Ammon's horn (tissue), 1 donor: ENCODE data around the gene SRF.

Experiments
- DNase-seq: peaks from one replicate; pipeline ENCODE4 v3.0.0-alpha.2; 2016; ENCODE audit warnings: low spot score

Gene SRF

GRCh38 chr6:43147691-43148477 lies 23.2 kb upstream of the SRF start:
- DNase-seq = no peak

DNA sequence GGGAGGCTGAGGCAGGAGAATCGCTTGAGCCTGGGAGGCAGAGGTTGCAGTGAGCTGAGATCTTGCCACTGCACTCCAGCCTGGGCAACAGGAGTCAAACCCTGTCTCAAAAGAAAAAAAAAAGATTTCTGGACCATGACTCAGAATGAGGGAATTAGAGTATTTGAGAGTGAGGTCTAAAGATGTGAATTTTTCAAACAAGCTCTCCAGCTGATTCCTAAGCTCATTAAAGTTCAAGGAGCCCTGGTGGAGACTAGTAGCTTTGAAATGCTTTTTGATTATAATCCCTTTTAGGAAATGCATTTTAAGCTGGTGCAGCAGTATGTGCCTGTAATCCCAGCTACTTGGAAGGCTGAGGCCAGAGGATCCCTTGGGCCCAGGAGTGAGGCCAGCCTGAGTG lies 21.8 kb upstream of the SRF start:
- no peak for DNase-seq

DNA sequence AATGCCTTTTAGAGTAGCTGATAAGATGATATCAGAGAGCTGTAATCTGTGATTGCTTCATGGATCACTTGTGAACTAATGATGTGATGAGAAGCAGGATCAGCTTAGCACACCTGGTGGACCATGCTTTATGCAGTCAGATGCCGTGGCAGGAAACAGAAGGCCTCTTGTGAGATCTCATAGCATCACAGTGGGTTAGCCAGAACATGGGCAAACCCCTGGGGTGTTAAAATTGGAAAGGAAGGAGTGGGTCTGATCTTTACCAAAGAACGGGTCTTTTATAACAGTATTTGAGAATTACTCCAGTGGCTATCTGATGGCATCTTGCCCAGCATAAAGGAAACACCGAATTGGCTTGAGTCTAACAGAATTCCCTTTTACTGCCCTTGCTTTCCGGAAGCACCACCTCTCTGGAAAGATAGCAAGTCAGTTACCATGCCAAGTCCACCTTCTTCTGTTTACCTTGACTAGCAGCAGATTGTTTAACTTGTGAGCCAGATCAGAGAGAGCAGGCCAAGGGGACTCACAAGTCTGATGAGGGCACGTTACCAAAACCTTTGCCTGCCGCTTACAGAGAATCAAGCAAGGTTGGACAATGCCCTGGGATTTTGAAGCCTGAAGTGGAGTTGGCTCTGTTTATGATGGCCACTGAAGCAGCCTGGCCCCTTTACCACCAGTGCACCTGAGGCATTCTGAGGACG lies 20.9 kb upstream of the SRF start:
- DNase-seq = no peak

GRCh38 chr6:43159599-43159998 lies 11.5 kb upstream of the SRF start:
- no peak for DNase-seq

- DNase-seq = no peak
Observed at GRCh38 chr6:43163899-43164298, 7.2 kb upstream of the SRF start.

GRCh38 chr6:43170417-43170930 lies 595 bp upstream of the SRF start:
- DNase-seq = peak; percentile 21

DNA sequence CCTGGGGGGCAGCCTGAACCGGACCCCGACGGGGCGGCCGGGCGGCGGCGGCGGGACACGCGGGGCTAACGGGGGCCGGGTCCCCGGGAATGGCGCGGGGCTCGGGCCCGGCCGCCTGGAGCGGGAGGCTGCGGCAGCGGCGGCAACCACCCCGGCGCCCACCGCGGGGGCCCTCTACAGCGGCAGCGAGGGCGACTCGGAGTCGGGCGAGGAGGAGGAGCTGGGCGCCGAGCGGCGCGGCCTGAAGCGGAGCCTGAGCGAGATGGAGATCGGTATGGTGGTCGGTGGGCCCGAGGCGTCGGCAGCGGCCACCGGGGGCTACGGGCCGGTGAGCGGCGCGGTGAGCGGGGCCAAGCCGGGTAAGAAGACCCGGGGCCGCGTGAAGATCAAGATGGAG lies 636 bp downstream of the SRF start:
- peak; percentile 26 for DNase-seq

- peak; percentile 49 for DNase-seq
Observed at GRCh38 chr6:43172104-43173007, 1.3 kb downstream of the SRF start.

DNA sequence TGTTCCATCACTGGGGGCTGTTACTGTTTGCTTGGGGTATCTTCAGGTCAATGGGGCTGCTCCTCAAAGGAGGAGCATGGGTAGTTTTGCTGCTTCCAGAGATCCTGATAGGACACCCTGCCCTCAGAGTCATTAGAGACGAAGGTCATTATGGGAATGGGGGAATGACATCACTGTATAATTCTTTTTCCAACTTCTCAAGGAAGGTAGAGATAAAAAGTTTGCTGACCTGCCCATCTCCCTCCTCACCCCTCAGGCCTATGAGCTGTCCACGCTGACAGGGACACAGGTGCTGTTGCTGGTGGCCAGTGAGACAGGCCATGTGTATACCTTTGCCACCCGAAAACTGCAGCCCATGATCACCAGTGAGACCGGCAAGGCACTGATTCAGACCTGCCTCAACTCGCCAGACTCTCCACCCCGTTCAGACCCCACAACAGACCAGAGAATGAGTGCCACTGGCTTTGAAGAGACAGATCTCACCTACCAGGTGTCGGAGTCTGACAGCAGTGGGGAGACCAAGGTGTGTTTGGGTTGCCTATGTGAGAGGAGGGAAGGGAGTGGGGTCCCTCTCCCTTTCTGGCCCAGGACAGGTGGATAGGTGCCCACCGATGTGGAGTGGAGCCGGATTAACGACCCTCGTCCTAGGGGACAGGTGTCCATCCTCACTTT lies 2.7 kb downstream of the SRF start:
- peak; percentile 28 for DNase-seq

DNA sequence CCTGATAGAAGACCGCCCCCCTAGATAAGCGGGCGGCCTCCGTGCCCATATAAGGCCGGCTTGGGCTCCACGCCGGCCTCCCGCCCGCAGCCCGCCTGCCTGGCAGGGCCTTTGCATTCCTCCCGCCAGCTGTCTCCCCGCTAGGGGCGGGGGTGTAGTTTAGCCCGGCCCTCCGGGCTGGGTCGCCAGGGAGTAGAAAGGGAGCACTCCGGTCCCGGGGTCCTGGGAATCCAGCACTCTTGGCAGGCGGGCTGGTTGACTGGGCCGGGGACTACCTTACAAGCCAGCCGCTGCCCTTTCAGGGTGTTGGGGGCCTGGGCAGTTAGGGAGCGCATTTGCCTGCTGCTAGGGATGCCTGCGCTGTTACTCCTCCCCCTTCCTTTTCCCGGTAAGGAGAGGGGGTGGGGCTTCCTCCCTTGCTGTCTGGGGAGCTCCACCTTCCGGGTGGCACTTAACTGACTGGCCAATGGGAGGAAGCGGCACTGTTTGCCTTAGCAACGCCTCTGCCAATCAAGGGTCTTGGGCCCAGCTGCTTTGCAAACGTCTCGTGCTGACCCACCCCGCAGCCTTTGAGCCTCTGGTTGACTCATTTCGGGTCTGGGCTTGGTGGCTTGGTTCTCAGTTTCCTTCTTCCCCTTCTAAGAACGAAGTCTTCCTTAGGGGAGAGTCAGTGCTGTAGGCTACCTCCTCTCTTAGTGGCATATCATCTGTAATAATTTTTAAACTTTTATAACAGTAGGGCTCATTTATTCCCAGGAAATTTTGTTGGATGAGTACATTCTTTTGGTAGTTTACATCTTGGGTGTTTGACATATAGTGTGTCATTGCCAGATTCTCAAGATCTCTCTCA lies 3.4 kb downstream of the SRF start:
- peak; percentile 99 for DNase-seq

DNA sequence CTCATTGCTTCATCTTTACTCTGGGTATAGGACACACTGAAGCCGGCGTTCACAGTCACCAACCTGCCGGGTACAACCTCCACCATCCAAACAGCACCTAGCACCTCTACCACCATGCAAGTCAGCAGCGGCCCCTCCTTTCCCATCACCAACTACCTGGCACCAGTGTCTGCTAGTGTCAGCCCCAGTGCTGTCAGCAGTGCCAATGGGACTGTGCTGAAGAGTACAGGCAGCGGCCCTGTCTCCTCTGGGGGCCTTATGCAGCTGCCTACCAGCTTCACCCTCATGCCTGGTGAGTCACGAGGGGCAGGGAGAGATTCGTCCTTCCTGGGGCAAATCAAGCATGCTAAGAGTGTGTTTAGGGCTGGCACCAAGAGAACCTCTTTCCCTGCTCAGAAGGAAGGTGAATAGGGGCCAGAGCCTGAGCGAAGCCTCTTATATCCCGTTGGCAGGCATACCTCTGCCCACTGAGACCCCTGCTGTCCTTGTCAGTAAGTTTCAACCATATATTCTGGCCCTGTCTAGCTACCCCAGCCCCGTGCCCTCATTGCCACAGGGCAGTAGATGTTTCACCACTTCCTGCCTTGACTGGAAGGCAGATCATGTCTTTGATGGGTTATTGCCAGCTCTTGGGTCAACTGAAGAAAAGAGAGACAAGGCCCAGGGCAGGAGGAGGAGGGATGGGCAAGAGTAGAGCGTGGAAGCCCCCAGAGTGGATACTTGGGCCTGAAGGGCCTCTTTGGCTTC lies 4.8 kb downstream of the SRF start:
- DNase-seq = no peak

DNA sequence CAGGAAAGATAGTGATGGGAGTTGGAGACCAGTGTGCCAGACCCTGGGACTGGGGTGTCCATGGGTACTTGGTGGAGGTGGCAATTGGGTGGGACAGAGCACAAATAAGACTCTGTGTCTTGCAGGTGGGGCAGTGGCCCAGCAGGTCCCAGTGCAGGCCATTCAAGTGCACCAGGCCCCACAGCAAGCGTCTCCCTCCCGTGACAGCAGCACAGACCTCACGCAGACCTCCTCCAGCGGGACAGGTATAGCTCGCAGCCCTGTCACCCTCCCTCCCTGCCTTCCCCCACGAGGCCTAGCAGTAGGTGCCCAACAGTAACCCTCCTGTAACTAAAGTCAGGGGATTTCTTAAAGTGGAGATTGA lies 5.3 kb downstream of the SRF start:
- no peak for DNase-seq

DNA sequence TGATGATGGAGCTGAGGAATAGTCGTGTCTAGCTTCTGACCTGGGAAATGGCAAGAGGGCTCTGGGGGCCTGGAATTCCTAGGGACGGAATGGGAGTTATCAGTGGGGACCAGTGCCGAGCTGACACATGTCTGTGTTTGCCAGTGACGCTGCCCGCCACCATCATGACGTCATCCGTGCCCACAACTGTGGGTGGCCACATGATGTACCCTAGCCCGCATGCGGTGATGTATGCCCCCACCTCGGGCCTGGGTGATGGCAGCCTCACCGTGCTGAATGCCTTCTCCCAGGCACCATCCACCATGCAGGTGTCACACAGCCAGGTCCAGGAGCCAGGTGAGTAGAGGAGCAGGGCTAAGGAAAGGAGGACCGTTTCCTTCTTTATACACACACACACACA lies 7.1 kb downstream of the SRF start:
- DNase-seq = no peak

GRCh38 chr6:43178951-43179830 lies 8.1 kb downstream of the SRF start:
- DNase-seq = no peak

DNA sequence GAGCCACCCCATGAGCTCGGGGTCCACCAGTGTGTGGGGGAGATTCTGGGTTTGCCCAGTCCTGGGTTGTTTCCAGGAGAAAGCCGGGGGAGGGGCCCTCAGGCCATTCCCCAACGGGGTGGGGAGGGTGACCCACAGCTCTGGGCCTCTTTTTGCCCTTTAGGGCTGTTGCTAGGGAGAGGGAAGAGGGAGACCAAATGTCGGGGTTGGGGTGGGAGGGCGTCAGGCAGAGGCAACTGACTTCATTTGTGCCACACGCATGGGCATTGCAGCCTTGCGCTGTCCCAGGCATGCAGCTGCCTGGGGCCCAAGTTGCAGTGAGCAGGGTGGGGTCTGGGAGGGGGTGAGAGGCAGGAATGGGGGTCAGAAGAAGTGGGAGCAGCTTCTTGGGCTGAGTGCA lies 9.0 kb downstream of the SRF start:
- DNase-seq = no peak

DNA sequence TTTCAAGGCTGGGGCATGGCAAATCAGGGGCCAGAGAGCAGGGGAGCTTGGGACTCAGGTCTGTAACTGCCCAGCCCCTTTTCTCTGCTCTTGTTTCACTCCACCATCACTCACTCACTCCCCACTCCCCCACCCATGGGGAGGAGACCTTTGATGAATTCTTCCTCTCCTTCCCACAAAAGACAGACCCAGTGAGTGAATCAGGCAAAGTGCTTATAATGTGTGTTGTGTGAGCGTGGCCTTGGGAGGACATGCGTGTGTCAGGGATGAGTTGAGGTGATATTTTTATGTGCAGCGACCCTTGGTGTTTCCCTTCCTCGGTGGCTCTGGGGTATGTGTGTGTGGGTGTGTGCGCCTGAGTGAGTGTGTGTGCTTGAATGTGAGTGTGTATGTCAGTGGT lies 9.9 kb downstream of the SRF start:
- DNase-seq = no peak

GRCh38 chr6:43181621-43181941 lies 10.5 kb downstream of the SRF start:
- no peak for DNase-seq

- peak; percentile 89 for DNase-seq
Observed at GRCh38 chr6:43181942-43182860, 11.1 kb downstream of the SRF start, which contains the start of gene CUL9. Gene CUL9 (plus strand): TSS chr6:43182196. CDS start chr6:43184311, 2,115 bp downstream.
